Epithelial cell of esophagus (primary cell): ENCODE results near the gene HIGD2A.

Experiments
- DNase-seq: peaks from one replicate; pipeline ENCODE4 v3.0.0; 2010; ENCODE audit warnings: low read depth
- H3K4me3 ChIP-seq: 2 replicates; pipeline ENCODE4 v1.5.1; 2011; ENCODE audit warnings: mild to moderate bottlenecking, low read length, control low read depth
- TF ChIP-seq, protein P1 (sequence below): IDR thresholded peaks from 2 replicates; pipeline ENCODE4 v1.5.1; 2011; ENCODE audit warnings: low read depth, mild to moderate bottlenecking, low read length, control low read depth, inconsistent platforms; ENCODE audit not compliant: insufficient read depth; ENCODE audit errors: missing control alignments

HIGD2A gene

DNA sequence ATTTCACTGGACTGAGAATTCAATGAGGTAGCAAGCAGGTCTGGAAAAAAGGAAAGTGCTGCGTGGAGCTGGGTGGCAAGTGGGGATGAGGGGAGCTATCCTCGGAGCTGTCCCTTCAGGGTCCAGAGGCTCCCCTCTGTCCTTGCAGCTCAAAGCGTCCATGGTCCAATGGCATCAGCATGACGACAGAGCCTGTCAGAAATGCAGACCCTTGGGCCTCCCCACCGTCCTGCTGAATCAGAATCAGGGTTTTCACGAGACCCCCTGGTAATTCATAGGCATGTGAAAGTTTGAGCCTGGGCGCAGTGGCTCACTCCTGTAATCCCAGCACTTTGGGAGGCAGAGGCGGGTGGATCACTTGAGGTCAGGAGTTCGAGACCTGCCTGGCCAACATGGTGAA lies 5.5 kb downstream of the HIGD2A start:
- TF ChIP-seq, protein P1, sequence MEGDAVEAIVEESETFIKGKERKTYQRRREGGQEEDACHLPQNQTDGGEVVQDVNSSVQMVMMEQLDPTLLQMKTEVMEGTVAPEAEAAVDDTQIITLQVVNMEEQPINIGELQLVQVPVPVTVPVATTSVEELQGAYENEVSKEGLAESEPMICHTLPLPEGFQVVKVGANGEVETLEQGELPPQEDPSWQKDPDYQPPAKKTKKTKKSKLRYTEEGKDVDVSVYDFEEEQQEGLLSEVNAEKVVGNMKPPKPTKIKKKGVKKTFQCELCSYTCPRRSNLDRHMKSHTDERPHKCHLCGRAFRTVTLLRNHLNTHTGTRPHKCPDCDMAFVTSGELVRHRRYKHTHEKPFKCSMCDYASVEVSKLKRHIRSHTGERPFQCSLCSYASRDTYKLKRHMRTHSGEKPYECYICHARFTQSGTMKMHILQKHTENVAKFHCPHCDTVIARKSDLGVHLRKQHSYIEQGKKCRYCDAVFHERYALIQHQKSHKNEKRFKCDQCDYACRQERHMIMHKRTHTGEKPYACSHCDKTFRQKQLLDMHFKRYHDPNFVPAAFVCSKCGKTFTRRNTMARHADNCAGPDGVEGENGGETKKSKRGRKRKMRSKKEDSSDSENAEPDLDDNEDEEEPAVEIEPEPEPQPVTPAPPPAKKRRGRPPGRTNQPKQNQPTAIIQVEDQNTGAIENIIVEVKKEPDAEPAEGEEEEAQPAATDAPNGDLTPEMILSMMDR = no peak
- H3K4me3 ChIP-seq = no peak overlapping the region
- no peak for DNase-seq

DNA sequence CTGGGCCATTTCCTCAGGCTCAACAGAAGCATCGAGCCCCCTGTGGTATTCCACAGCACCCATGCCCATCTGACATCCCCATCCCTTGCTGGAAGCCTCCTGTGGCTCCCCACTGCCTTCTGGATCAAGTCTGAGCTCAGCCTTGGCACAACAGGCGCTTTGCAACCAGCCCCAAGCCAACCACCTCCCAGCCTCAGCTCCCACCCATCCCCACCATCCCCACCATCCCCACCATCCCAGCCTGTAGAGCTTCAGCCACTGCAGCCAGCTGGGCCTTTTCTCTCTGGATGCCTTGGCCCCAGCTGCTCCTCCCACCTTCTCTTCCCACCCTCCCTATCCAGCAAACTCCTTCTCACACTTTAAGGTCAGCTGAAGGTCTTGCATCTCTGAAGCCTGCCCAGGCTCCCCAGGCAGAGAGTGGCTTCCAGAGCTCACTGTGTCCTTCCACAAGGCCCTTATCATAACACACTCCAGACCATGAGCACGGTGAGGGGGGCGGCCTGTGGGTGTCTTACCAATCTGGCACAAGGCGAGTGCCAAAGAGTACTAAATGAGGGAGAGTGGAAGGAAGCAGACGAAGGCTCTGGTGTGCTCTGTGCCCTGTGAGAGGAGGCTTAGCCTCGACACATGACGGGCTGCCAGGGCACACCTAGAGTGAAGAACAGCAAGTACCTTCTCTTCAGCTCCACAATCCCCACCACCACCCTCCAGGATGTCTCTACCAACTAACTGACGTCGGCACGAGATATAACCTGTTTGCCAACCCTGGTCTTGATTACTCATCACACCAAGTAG lies 6.5 kb downstream of the HIGD2A start:
- no peak overlapping the region for H3K4me3 ChIP-seq
- TF ChIP-seq, protein P1 = no peak
- DNase-seq = no peak

DNA sequence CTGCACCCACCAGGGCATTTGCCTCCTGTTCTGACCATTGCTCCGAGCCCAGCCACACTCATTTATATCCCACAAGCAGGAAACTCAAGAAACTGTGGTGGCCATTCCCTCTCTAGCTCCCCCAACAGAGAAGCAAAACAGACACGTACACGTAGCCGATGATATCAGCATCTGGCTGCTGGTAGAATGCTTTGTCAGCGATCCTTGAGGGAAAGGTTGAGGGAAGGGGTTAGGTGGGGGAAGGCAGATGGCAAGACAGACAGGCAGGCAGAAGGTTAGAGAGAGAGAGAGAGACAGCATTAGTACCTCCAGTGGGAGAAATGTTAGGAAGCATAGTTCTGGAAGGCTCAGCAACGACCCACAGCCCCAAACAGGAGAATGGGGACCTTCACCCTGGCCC lies 7.8 kb downstream of the HIGD2A start:
- DNase-seq = no peak
- TF ChIP-seq, protein P1 = no peak
- no peak overlapping the region for H3K4me3 ChIP-seq

DNA sequence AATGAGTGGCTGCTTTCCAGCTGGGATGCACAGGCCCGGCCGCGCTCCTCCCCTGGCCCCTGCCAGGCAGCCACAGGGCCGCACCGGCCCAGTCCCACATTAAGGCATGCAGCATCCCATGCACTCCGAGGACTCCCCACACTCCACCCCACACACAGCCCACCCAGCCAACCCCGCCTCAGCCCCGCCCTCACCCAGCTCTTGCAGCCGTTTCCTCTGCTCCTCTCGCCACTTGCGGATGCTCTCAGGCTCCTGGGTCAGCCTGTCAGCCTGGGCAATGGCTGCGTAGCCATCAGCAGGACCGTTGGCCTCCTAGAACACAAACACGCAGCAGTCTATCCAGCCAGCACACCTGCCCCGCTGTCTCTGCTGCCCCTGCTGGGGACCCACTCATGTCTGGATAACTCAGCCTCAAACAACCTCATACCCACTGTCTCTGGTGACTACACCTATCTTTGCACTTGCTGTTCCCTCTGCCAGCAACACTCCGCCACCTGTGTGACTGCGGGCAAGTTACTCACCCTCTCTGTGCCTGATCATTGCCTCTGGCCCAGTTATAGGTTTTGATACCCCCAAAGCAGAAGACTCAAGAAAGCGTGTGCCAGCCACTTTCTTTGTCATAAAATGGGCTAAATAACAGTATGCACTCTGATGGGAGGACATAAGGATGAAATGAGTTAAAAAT lies 9.3 kb downstream of the HIGD2A start:
- TF ChIP-seq, protein P1 = no peak
- DNase-seq = no peak
- no peak overlapping the region for H3K4me3 ChIP-seq

DNA sequence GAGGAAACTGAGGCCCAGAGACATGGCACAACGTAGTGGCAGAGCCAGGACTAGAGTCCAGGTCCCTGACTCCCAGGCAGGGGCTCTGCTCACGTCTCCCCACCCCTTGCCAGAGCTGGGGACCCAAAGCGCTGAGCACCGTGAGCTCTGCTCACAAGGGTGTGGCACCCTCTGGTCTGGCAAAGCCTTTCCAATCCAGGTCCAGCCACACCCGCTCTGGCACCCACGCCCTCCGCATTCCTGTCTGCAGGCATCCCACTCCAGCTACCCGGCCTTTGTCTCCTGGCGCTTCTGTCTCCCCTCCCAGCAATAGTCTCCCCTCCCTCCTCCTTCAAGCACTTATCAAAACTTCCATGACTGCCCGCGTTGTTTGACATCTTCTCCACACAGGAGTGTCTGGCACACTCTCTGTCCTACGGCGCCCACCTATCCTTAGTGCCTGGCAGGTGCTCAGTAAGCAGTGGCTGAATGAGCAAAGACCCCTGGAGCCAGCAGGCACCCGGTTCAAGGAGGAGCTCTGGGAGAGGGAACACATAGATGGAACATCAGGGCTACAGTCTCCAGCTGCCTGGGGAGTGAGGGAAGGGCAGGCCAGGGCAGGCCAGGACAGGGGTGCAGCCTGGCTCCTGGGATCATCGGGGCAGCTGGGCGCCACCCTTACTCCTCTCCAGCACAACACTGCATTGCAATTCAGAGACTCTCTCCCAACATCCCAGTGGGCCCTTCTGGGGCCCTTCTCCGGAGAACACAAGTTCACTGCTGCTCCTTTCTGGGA lies 12.0 kb downstream of the HIGD2A start:
- H3K4me3 ChIP-seq = no peak overlapping the region
- peak; percentile 52 for DNase-seq
- TF ChIP-seq, protein P1 = no peak

DNA sequence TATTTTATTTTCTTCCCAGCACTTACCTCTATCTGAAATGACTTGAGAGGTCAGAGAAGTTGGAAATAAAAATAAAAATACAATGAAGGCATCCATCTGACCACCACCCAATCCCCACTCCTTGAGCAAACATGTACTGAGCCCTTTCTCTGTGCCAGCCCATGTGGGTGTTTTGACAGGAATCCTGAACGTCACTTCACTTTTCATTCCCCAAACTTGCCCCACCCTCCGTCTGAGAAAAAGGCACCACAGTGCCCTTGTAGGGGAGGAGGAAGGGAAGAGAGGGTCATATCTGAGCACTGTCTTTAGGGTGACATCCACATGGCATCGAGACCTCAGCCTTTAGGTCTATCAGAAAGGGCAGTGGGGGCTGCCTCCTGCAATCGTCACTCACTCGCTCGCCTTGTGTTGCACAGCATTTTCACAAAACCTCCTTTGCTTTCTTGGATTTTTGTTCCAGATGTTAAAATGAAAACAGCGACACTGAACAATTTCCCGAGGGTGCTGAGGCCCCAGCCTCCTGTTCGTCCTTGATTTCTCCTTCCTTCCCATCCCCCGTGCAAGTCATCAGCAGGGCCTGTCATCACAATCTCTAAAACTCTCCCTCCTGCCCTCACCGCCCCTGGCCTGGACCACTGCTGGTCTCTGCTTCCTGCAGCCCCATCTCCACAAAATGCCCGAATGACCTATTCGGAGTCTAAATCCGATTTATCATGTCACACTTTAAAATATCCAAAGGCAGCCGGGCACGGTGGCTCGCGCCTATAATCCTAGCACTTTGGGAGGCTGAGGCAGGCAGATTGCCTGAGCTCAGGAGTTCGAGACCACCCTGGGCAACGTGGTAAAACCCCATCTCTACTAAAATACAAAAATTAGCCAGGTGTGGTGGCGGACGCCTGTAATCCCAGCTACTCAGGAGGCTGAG lies 13.0 kb downstream of the HIGD2A start:
- no peak overlapping the region for H3K4me3 ChIP-seq
- TF ChIP-seq, protein P1 = no peak
- no peak for DNase-seq
